GM18909 (cell line): Measurements from ENCODE around the gene CYREN.
A peak's percentile ranks its signal among the peaks of the same experiment; 100 is the strongest.

Source experiments
- ATAC-seq: cut with Tn5 transposase; IDR thresholded peaks from one replicate; pipeline ENCODE4 v1.9.1; 2021; ENCODE audit warnings: mild to moderate bottlenecking; ENCODE audit not compliant: unreplicated experiment, poor library complexity

The CYREN gene

DNA sequence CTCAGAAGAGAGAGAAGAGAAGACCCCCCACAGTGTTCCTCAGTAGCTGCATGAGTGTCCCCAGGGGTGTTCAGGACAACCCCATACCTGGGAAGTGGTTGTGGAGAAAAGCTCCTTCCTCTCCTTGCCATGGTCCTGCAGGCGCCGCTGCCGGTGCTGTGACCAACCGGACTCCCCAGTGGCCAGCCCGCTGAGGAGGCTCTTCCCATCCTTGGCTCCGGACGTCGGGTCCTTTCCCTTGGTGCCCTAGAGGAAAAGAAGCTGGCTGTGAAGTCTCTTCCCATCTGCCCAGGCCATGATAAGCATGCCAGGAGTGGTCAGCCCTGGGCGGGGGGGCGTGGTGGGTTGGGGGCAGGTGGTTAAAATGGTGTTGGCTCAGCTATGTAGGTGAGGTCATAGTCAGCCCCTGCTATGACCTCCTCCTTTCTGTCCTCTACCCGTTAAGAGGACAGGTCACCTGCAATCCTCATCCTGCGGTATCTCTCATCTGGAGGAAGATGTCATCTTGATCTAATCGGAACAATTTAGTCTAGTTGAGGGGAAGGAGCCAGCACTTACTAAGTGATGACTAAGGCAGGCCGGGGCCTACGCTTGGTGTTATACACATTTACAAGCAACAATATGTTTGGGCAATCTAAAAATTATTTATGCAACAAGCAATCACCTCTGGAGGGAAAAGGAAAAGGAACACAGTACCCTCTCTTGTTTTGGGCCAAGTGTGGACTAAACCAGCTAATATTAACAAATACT lies 27.6 kb upstream of the CYREN start:
- ATAC-seq: no peak

DNA sequence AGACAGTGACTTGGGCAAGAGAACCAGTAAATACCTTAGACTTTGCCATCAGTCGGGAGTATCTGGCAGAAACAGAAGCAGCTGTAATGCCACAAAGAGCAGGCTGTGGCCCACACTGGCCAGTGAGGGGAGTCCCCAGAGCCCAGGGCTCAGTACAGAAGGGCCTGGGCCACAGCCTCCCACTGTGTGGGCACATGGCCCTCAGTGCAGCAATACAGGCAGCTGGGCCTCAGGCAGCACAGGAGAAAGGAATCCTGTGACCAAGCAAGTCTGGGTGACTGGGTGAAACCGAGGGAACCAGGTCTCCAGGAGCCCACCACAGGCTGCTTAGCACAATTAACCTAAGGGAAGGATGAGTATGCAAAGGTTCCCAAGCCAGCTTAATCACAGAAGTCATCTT lies 26.8 kb upstream of the CYREN start:
- ATAC-seq: no peak

DNA sequence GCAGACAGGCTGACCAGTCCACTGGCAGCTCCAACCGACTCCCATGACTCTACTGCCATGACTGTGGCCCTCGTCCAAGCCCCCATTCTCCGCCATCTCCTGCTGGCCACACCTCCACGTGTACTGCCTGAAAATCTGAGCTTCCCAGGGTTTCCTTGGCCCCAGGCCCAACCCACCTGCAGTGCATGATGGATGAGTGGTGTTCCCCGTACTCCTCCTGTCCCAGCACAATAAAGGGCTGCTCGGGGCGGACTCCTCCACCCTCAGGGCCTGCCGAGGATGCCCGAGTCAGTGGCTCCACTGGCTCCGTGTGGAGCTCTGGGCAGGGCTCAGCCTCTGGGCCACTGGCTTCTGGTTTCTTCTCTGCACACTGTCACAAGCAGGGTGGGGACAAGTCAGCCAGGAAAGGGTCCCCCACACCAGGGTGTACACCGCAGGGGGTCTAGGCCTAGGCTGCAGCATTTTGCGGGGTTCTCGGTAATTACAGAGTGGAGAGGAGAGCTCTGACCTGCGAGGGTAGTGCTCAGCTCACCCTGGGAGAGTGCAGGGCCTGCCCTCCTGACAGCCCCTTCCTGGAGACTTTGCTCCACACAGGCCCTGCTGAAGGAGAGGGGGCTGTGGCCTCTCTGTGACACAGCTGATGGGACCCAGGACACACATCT lies 25.6 kb upstream of the CYREN start:
- ATAC-seq: no peak

DNA sequence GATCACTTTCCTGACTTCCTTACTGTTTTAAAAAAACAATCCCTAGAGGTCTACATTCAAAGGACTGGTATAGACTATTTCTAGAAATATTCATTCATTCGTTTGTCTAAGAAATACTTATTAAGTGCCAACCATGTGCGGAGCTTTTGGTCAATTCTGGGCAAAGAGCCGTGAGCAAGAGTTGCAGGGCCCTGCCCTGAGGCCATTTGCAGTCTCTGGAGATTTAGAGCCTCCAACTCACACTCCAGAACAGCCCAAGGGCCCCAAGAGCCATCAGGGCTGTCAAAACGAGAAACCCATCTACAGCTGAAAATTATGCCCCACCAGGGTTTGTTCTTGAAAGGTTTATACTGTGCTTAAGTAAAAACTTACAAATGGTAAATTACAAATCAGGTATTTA lies 24.6 kb upstream of the CYREN start:
- ATAC-seq: no peak

DNA sequence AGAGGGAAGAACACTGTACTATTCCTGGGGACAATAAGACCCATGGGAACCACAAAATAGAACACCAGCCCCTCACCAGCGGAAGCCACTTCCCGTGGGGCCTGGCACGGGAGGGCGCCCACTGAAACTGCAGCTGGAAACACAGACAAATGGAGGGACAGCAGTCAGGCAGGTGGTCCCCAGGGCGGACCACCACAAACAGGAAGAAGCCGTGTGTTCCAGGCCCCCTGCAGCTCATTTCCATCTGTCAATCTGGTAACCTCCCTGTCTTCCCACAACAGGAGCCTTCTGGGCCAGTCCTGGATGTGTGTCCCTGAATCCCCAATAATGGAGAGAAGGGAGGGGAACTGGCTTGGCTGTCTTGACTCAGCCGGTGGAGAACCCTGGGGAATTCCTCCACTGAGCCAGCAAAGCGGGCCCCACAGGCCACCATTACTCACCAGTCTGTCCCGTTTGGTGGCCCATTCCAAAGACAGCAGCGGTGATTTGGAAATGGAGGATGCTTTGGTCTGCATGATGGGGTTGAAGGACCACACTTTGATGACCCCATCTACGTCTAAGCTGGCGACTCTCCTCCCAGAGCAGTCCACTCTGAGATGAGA lies 24.1 kb upstream of the CYREN start:
- ATAC-seq: no peak

DNA sequence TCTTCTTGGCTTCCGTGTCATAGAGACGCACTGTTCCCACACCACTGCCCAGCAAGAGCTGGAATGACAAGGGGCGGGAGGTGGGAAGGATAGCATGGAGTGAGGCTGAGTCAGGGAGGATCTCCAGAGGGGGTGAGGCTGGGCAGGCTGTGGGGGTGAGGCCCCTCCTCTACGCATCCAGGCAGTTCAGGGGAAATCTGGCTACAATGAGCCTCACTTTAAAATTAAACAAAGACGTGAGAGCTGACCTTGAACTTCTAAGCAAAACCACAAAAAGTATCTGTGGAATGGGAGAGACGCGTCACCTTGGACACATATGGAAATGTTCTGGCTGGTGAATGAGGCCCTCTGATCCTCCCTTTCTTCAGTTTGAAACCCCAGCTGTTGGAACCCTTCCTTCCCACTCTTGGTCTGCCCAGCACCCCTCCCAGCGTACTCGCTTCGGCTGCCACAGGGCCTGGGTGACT lies 23.1 kb upstream of the CYREN start:
- ATAC-seq: no peak

DNA sequence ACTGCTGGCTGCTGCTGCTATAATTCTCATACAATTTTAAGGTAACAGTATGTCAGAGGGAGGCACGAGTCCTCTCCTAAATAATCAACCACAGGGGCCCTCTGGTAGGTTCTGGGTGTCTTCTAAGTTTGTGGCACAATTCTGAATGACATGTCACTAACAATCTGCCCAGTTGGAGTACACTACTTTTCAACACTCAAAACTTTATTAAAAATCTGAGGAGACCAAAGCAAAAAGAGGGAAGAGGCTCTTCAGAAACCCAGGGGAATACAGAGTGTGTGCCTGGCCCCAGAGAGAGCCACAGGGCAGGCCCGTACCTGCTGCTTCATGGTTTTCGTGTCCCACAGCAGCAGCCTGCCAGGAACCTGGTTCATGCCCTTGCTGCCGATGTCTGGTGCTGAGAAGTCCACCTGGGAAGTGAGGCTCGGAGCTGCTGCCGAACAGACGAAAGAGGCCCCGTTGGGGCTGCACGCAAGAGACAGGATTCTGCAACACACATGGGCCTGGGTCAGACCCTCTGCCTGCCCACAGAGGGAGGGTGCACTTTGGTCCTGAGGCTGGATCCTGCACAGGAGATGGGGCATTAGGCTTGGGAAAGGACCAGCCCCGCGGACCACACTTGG lies 22.5 kb upstream of the CYREN start:
- ATAC-seq: no peak

DNA sequence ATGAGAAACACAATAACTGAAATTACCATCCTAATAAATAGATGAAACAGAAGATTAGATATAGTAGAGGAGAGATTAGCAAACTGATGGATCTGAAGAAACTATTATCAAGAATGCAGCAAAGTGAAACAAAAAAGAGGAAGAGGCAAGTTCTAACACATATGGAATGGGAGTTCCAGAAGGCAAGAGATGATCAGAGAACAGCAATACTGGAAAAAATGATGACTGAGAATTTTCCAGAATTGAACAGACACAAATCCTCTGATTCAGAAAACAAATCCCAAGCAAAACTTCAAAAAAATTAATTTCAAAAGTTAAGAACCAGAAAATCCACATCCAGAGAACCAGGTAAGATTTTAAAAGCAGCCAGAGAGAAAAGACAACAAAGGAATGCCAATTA lies 20.2 kb upstream of the CYREN start:
- no peak for ATAC-seq

DNA sequence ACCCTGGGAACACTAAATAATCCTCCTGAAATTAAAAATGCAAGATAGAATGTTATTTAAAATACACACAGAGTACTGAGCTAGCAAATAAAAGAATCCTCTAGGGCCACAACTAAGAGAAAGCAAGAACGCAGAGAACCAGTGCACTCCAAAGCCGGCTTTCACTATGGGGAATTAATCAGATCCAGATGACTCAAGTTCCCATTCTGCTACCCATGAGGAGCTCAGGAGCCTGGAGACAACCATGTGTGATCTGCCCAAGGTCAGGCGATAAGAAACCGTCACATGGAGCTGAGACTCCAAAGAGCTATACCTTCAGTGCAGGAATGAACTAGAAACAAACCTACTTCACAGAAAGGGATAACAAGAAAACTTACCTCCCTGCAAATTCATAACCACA lies 19.5 kb upstream of the CYREN start:
- ATAC-seq: no peak

DNA sequence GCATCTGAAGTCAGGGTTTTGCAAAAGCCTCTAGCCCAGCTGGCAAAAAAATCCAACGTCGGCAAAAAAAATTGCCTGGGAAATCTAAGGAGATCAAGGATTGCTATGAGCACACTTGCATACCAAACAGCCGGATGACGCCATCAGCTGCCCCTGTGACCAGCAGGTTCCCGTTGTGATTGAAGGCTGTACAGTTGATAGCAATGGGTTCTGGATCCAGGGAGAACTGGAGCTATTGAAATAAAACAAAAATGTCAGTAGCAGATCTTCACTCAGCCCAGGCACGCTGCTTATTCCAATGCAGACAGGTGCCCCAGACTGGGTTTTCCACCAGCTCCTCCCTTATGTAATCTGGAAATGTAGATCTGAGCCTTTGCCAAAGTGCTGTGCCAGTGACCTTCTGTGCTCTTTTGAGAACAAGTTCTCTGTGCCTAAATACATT lies 18.7 kb upstream of the CYREN start:
- ATAC-seq: no peak

DNA sequence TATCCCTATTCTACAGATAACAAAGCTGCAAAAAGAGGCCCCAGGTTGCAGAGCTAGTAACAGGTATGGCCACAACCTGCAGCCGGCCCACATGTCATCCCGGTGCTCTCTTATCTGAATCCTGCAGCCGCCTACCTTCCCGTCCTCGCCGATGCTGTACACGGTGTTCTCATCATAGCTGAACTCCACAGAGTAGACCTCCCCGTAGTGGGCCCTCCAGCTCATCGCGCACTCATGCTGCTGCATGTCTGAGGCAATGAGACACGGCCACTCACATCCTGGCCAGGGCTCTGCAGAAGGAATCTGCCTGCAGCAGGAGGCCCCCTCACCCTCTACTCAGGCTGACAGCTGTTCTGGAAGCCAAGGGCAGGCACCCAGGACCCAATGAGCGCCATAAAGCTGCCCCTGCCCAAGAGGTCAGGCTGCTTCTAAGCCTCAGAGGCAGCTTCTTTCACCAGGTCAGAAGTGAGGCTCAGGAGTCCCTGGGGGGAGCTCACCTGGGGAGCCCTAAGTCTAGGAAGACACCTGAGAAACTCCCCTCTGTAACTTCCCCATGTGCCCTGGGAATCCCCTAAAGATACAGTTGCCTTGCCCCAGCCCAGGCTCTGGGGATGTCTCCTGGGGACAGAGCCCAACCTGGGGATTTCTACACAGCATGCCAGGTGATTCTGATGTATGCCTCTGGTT lies 17.9 kb upstream of the CYREN start:
- ATAC-seq: peak; percentile 40

DNA sequence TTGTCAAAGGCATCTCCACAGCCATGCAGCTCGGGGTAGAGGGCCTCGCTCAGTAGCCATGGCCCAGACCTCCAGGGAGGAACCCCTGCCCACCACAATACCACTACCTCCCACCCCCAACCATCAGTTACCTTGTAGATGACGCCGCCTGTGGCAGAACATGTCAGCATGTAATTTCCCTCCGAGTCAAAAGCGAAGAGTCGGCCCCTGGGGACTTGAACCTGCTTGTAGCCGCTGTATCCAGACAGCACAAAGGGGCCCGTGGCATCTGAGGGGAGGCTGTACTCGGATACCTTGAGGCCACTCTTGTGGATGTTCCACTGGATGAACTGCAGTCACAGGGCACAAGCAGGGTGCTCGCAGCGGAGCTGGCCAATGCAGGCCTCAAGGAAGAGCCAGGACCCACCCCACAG lies 16.3 kb upstream of the CYREN start:
- peak; percentile 57 for ATAC-seq

DNA sequence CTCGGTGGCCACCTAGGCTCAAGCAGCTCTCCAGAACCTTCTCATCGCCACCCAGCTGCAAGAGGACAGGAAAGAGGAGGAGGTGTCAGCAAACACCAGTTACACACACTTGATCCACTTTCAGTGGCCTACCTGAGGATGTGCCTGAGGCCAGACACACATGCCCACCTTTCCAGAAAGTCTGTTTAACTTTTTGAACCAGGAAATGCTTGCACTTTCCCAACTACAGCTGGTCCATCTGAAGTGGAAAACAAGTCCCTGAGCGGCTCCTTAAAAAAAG lies 15.7 kb upstream of the CYREN start:
- no peak for ATAC-seq

DNA sequence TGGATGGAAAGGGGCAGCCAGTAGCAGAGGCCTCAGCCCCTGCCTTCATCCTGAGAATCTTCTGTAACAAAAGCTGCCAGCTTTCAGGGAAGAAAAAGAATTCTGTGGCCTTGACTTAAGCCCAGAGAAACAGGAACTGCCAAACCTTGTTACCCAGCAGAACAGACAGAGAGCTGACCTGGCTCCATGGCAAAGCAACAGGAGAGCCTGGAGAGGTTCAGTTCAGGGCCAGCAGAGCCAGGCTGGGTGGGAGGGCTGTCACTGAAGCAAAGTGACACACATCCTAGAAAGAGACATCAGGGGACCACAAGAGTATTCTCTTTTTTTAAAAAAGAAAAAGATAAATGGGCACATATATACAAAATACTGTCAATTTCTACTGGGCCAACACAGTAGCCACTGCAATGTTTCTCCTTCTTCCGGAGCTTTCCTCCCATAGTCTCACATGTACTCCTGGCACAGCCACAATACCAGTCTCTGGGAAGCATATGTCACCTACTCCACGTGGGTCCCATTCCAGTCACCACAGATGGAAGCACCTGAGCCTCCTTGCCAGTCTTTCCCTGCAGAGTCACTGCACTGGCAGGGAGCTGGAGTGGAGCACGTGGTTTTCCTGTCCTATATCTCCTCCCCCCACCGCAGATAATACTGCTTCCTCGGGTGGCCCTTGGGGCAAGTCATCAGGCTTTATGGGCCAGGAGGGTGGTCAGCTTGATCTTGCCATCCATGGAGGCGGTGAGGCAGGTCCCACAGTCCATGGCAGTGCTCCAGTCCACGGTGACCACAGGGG lies 15.2 kb upstream of the CYREN start:
- no peak for ATAC-seq

DNA sequence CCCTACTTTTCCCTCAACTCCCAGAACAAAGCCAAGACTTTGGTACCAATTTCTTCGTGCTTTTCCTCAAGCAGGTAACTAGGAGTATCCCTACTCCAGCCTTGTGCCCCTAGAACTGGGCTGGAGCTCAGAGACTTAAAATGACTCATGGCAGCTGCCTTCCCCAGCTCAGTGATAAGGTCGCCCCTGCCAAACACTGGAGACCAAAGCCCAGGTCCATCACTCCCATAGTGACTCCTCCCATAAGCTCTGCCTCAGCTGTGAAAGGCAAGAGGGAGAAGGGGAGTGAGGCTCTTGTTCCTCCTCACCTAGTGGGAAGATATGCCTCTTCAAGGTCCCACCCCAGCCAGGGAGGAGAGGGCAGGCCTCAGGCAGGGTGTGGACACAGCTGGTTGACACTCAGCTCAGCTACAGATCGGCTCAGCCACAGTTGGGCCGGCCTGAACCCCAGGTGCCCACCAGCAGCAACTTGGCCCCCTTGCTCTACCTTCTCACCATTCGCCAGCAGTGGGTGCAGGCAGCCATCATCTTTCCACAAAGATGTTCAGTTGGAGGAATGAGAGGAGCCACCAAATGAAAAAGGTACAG lies 13.8 kb upstream of the CYREN start:
- no peak for ATAC-seq

DNA sequence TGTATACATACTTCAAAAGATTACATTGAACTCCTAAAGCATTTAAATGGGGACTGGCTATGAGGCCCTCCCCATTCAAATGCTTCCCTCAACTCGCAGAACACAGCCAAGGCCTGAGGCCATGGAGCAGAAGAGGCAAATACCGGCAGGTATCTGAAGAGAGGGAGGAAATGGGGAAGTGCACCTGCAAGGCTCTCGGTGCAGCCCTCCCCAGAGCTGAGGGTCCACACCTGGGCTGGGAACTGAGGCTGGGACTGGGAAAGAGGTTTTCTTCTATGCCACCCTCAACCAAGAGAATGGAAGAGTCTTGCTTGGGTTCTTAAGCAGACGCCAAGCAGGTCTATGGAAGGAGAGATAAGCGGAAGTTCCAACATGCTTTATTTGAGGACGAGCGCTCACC lies 13.0 kb upstream of the CYREN start:
- ATAC-seq: no peak

DNA sequence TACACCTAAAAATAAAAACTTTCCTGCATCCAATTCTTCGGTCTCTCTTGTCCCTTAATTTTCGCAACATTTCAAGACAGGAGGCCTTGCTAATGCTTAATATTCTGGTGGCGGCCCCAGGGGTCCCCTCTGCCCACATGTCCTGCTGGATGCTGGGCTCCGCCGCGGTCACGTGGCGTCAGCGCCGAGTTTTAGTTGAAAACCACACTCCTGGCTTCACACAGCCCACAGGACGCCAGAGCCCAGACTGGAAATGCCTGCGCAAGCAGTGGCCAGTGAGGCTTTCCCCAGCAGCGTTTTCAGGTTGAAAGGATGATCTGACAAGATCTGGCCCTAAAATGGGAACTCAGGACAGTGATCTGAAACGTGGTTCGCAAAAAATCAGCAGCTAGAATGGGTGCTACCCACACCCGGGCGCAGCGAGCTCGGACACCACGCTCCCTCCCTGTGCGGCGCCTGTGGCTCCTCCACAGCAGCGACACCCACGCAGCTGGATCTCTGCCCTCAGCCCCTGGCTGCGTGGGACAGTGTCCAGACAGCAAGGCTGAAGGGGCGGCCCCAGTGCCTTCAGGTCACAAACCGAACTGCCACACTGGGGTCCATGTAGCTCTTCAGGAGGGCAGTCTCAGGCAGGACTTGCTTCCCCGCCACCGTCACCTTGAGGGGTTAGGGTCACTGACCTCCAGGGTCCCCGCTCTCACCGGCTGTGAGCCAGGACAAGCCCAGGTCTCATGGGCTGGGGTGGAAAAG lies 11.6 kb upstream of the CYREN start:
- ATAC-seq: no peak

DNA sequence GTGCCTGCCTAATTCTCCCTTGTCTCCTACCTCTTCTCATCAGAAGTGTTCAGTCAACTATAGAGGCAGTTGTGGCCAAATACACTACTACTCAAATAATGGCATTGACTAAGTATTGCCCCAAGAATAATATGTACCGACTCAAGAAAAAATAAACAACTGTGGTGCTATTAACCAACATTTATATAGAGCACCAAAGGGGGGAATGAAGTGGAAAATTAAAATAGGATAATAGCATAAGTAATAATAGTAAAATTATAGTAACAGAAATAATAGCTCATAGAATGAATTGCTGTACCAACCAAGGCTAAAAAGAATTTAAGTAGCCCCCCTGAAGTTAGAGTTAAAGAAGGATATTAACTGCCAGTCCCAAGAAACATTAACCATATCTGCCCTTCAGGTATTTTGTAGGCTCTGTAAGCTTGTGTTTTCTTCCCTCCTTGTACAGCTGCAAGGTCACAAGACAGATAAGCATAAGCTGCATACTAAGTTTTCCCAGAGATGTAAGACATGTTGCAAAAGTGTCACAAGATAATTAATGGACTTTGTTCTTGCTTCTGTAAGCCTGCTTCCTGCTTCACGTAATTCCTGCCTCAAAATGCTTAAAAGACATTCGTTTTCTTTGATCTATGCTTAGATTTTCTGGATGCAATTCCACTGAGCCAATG lies 10.9 kb upstream of the CYREN start:
- no peak for ATAC-seq
